HL-60/S4 (cell line): ENCODE data around the gene NT5M.

Source experiments
- in situ Hi-C: fragments of 300-500 bp; cut with MboI; formaldehyde crosslinking; loops from 2 replicates; pipeline ENCODE4 v1.14.3; 2022; ENCODE audit warnings: low sequenced_read_pairs

NT5M gene

DNA sequence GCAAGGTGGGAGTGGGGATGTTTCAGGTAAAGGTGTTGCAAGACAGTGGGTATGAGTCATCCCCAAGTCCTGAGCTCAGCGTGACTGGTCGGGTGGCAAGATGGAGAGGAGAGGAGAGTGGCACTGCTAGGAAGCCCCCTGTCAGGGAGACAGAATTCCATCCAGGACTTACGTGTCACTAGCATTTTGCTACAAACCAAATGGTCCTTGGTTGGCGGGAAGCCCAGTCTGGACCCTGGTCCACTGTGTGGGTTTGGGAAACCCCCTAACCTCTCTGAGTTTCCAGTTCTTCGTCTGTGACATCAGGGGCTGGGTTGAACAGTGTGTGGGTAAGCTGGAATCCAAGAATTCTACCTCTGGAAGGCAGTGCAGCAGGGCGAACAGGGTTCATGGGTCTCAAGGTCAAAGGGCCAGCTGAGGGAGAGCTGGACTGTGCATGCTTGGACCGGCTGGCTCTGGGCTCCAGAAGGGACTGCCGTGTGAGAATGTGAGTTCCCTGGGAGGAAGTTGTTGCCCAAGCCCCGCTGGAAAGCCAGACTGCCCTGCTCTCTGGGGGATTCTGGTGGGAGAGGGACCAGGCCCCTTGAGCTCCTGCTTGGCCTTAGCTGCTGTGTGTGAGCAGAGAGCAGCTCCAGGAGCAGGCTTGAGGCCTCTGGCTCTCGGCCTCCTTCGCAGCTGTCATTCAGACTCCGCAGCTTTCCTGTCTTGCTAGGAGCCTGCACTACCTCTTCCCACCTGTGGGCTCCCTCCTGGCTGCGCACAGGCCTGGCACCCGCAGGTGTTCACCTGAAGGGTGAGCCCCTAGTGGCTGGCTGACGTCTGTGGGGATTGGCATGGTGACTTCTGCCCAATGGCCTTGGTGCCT, 84.6 kb downstream of the NT5M start:
- in situ Hi-C loops = no loop called here

DNA sequence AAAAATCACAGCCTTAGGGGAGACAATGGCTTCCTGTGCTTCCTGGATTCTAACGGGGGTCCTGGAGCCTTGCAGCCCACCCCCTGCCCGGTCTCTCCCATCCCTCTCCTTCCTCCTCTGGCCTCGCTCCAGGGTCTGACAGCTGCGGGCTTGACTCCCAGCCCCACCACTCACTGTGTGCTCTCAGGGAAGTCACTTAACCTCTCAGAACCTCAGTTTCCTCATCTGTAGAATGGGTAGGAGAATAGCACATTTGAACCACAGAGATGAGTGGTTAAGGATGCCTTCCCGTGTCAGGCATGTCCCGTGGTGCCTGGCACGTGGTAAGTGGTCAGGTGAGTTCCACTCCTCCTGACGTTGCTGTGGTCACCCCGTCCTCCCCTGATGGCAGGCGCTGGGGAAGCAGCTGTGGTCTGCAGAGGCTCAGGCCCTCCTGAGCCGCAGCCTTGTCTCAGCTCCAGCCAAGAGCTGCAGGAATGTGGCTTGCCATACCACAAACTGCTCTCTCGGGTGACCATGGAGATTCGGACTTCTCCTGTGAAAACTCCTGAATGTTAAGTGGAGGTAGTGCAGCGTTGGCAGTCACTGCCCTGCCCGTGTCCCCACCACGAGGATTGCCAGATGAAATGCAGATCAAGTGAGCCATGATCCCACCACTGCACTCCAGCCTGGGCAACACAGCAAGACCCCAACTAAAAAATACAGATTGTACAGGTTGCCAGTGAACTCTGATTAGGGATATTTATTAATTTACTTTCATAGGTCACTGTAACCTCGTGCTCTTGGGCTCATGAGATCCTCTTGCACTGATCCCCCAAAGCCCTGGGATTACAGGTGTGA, 85.7 kb downstream of the NT5M start:
- in situ Hi-C loops = no loop called here

DNA sequence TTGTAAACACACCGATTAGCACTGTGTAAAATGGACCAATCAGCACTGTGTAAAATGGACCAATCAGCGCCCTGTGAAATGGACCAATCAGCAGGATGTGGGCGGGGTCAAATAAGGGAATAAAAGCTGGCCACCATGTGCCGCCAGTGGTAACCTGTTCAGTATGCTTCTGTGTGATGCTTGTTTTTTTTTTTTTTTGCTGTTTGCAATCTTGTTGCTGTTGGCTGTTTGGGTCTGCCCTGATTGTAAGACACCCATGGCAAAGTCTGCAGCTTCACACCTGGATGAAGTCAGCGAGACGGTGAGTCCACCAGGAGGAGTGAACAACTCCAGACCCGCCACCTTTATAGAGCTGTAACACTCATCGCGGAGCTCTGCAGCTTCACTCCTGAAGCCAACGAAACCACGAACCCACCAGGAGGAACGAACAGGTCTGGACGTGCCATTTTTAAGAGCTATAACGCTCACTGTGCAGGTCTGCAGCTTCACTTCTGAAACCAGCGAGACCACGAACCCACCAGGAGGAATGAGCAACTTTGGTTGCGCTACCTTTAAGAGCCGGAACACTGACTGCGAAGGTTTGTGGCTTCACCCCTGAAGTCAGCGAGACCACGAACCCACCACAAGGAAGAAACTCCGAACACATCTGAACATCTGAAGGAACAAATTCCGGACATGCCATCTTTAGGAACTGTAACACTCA, 88.6 kb downstream of the NT5M start:
- in situ Hi-C loops = no loop called here

DNA sequence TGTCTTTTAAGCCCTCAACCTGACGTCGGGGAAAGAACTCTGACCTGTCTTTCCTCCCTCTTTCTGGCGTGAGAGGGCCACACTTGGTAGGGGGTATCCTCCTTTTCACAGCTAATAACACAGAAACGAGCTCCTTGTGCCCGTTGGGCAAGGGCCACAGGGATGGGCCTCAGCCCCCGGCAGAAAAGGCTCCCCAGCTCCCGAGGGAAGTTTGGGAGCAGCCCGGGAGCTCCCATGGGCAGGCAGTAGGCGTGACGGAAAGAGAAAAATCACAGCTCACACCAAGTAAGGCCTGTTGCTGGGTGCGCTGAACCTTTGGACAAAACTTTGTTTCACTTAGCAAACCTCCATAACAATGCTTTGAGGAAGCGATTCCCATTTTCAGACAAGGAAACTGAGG, 90.8 kb downstream of the NT5M start:
- in situ Hi-C loops = no loop called here

DNA sequence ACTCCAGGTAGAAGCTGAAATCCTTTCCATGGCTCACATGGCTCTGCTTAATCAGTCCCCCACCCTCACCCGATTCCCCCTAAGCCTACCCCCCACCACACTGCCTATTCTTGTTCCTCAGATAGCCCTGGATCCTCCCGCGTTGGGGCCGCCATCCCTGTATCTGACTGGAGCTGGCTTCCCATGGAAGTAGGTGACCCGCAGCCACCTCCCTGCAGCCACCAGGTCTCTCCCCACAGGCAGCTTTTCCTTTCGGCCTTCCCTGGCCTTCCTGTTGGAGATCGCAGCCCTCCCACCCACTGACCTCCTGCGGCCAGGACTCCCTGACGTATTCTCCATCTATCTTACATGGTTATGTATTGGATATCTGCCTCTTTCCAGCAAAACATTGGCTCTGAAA, 91.3 kb downstream of the NT5M start:
- in situ Hi-C loops = no loop called here

DNA sequence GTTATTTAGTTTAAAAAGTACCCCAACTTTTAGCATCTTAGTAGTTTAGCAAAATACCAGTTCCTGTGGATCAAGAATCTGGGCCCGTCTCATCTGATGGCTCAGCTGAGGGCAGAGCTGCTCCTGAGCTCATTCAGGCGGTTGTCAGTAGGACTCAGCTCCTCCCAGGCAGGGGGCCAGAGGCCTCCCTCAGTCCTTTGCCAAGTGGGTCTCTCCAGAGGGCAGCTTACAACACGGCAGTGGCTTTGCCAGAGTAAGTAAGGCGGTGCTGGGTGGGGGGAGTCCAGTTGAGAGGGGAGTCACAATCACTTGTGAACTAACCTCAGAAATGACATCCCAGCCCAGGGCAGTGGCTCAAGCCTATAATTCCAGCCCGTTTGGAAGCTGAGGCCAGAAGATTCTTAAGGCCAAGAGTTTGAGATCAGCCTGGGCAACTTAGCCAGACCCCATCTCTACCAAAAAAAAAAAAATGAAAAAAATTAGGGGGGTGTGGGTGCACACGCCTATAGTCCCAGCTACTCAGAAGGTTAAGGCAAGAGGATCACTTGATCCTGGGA, 92.2 kb downstream of the NT5M start:
- in situ Hi-C loops = no loop called here

DNA sequence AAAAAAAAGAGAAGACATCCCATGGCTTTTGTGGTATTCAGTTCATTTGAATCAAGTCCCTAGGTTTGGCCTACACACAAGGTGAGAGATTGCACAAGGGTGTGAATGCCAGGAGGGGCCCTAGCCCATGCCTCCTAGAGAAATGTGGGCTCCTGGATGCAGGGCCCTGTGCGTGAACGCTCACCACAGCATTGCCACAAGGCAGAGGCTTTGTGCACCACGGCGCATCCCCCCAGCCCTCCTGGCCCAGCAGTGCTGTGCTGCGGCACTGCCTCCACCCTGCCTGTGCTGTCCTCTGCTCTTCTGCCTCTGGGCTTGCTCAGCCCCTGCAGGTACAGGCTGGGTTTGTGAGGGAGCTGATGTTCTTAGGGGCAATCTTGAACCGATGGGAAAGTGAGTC, 92.7 kb downstream of the NT5M start:
- in situ Hi-C loops = no loop called here
